GM12801 (cell line): ENCODE results near the gene GSTA5.

Source experiments
- CTCF ChIP-seq: IDR thresholded peaks from one replicate; pipeline ENCODE4 v1.5.1; 2011; ENCODE audit warnings: control low read depth; ENCODE audit not compliant: insufficient read length; ENCODE audit errors: extremely low read depth

GSTA5 gene

GRCh38 chr6:52787917-52788316, 52.7 kb downstream of the GSTA5 start:
- TF ChIP-seq CTCF = no peak

- TF ChIP-seq CTCF = no peak
These were observed 54.2 kb downstream of the GSTA5 start for GRCh38 chr6:52786249-52786956.
